Measurements from ENCODE around the gene NAT10.
A peak's percentile ranks its signal among the peaks of the same experiment; 100 is the strongest.
"Not testable (repeated sequence)": the region's sequence is repeated elsewhere in the genome, so short reads cannot be mapped to it uniquely, and the experiment has no call there.

The NAT10 gene

DNA sequence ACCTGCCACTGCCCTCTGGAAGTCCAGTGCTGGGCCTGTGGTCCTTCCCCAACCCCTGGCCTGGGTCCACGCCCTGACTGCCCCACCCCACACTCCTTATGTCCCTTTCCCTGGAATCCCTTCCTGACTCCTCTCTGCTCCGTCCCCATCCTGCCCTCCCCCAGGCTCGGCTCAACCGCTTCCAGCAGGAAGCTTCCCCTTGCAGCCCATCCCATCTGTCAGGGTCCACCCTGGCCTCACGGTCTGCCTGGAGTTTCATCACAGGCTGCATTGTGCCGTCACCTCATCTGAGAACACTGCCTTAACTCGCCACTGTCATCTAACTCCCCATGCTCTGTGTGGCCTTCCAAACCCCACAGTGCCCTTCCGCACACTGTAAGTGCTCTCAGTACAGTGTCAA, 64.3 kb downstream of the NAT10 start:
- DNase-seq, result no peak

DNA sequence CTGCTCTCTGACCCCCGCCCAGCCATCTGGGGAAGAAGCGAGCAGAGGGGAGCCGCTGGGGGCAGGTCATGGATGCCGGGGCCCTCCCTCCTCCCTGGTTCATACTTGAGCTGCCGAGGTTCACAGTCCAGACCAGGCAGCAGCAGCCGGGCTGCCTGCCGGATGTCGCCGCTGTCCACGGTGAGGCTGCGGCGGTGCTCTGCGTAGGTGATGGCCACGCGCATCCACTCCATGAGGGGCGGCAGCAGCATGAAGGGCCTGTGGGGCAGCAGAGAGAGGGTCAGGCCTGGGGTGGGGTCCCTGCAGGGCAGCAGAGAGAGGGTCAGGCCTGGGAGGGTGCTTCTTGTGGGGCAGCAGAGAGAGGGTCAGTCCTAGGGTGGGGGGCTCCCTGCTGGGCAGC, 67.6 kb downstream of the NAT10 start:
- DNase-seq, result no peak

- peak; percentile 38 to 39 for DNase-seq
These were observed 69.1 kb downstream of the NAT10 start for GRCh38 chr11:34174412-34175041.

DNA sequence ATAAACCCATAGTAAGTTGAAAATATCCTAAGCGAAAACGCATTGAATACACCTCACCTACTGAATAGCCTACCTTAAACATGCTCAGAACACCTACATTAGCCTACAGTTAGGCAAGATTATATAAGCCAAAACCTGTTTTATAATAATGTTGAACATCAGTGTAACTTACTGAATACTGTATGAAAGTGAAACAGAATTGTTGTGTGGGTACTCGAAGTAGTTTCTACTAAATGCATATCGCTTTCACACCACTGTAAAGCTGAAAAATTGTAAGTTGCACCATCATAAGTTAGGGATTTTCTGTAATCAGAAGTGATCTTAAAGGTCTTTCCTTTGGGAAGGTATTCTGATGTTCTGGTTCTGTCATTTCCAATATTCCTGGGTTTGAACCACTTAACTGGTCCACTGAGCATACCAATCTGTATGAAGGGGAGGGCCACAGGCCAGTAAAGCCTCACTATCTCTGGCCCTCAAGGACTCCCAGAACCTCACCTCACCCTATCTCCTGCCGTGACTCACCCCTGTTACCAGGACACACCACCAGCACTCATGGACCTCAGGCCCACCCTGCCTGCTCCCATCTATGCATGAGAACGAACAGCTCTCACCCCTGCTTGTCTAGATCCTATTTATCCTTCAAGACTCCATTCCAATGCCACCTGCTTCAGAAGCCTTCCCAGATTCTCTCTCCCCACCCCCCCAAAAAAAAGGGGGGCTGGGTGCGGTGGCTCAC, 70.0 kb downstream of the NAT10 start:
- DNase-seq, result no peak

DNA sequence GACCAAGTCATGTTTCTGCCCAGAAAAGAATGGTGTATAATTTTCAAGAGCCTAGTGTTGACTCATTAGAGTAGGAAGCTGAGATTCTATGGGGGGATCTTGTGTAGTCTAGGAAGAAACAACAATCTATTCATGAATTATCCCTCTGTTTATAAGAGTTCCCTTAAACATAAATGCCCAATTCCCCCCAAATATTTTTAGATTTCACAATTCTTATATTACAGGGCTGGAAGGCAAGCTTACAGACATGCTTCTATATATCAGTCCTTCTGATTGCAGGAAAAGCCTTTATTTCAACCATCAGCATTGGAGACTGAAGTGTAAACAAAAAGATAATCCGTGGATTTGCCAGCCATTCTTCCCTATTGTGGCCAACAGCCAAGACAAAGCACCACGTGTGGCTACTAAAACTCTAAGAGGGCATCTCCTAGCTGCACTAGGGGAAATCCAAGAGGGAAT, 71.4 kb downstream of the NAT10 start:
- DNase-seq, result no peak

DNA sequence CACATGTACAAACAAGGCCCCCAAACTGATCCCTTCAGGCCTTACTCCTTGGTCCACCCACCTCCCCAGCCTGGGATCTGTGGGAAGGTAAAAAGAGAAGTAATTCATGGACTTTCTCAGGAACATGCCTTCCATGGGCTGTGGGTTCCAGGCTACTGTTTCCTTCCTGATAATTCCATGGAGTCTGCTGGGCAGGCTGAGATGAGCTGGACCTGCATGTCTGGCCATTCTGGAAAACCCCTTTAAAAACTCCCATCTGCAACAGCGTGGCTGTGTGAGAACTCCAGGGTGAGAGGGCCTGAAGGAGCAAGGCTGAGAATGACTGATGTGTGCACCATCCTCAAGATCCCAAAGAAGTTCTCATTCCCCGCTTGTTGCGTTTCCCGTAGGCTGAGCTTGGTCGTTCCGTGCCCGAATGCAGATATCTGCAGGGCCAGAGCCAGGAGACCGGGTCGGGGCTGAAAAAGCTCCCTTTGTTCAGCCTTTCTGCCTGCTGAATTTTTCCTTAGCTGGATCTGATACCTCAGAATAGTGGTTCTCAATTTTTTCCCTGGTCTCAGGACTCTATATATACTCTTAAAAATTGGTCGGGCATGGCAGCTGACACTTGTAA, 72.9 kb downstream of the NAT10 start:
- DNase-seq, result no peak

DNA sequence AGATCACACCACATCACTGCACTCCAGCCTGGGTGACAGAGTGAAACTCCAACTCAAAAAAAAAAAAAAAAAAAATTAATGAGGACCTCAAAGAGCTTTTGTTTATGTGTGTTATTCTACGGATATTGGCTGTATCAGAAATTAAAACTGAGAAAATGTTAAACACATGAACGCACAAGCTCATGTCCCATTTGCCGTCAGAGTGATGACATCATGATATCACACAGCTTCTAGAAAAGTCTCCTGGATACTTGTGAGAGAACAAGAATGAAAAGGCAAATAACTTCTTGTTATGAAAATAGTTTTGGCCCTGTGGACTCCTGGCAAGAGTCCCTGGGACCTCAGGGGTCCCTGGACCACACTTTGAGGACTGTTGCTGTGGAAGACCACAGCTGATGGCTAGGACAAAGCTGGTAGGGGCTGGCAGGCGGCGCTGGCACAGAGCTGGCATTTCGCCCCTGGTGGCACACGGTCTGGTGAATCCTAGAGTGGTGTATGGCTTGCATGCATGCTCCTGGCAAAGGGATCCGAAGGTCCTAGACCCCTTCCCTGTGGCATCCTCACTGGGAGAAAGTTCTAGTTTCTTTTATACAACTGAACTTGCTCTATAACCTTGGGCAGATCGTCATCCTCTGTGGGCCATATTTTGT, 73.7 kb downstream of the NAT10 start:
- no peak for DNase-seq

- no peak for DNase-seq
These were observed 74.8 kb downstream of the NAT10 start for GRCh38 chr11:34180040-34180813.

DNA sequence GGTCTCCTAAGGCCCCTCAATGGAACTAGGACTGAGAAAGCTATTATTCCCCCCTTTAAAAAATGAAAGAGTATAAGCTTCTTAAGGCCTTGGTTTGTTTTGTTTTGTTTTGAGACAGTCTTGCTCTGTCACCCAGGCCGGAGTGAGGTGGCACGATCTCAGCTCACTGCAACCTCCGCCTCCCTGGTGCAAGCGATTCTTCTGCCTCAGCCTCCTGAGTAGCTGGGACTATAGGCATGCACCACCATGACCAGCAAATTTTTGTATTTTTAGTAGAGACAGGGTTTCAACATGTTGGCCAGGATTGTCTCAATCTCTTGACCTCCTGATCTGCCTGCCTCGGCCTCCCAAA, 75.4 kb downstream of the NAT10 start:
- not testable (repeated sequence) for DNase-seq

DNA sequence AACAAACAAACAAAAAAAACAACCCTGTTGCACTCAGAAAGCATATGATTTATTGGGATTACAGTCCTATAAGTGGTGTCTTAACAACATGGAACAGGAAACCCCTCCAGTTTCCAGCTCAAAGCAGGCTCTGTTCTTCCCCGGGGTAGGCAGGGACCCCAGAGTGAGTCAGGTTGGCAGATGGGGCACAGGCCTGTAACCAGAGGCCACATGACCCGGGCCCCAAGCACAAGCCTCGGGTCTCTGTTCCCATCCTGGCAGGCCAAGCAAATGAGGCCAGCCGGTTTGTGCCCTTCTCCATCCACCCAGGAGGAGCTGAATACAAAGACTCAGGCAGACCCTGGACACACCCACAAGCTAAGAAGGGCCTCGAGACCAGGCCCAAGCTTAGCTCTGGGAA, 75.8 kb downstream of the NAT10 start:
- DNase-seq, result no peak

GRCh38 chr11:34181856-34182405, 76.5 kb downstream of the NAT10 start:
- DNase-seq, result no peak

- no peak for DNase-seq
These were observed 77.0 kb downstream of the NAT10 start for GRCh38 chr11:34182425-34182824.

DNA sequence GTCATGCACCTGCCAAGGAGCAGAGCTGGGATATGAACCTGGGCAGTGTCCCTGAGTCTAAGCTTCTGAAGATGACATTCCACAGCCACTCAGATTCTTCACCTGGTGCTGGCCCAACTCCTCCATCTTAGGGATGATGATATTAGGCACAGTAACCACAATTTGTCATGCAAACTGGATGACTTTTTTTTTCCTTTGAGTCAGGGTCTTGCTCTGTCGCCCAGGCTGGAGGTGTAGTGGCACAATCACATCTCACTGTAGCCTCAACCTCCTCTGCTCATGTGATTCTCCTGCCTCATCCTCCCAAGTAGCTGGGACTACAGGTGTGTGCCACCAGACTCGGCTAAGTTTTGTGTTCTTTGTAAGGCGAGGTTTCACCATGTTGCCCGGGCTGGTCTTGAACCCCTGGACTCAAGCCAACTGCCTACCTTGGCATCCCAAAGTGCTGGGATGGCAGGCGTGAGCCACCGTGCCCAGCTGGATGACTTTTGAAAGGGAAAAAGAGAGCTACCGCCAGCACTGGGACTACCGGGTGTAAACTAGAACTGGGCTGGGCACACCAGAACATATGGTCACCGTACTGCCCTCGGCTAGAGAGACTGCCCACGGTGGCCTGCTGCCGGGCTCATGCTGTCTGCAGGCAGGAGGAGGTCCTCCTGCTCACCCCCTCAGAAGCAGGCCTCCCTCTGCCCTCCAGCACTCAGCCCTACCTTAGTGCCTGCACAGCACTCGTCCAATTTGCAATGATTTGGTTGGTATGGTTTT, 77.7 kb downstream of the NAT10 start:
- DNase-seq, result no peak

GRCh38 chr11:34183848-34184391, 78.5 kb downstream of the NAT10 start:
- no peak for DNase-seq

GRCh38 chr11:34184505-34185015, 79.1 kb downstream of the NAT10 start:
- no peak for DNase-seq

- DNase-seq, result no peak
These were observed 80.8 kb downstream of the NAT10 start for GRCh38 chr11:34185926-34186841.

DNA sequence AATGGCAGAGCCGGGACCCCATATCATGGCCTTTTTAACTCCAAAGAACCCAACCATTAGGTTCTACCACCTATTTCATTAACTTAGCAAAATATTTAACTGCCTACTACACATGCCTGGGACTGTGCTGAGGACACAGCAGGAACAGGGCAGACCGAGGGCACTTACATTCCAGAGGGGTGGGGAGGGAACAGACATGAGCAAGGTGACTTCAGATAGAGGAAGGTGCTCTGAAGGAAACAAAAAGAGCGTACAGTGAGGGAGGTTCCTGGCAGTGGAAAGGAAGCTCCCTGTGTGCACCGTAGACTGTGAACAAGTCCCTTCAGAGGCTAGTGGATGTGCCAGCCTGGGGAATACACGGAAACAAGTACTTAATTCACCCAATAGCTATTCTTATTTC, 82.8 kb downstream of the NAT10 start:
- no peak for DNase-seq

DNA sequence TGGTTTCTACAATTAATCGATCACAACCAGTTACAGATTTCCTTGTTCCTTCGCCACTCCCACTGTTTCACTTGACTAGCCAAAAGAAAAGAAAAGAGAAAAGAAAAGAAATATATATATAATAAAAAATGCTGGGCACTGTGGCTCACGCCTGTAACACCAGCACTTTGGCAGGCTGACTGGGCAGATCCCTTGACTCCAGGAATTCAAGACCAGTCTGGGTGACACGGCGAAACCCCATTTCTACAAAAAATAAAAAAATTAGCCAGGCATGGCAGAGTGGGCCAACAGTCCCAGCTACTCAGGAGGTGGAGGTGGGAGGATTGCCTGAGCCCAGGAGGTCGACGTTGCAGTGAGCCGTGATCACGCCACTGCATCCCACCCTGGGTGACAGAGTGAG, 83.8 kb downstream of the NAT10 start:
- no peak for DNase-seq

DNA sequence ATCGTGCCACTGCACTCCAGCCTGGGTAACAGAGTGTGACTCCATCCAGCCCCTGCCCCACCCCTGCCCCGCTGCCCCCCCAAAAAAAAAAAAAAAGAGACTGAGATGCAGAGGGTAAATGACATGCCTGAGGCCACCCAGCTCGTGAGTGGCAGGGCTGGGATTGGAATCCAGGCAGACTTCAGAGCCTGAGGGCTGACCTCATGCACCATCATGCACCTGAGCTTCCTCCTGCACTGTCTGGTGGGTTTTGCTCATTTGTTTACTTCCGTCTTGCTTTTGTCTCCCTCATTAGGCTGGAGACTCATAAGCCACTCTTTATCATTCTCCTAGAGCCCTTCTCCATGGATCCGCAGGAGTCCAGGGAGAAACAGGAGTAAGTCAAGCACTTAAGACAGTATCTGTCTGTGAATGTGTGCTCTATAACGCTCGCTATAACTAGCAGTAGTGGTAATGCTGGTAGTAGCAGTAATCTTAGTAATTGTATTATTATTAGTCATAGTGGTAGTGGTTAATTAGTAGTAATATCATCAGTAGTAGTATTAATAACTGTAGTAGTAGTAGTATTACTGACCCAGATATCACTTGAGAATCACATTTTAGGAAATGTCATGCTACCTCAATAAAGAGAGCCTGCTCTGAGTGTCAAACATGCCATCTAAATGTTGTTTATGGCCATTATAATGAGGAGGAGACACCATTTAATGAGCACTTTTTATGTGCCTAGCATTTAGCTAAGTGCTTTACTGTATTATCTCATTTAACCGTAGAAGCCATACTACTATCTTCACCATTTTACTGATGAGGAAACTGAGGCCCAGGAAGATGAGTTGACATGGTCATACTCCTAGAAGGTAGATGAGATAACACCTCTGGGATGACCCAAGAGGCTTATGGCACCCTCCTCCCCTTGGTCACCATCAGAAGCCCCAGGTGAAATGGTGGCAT, 85.0 kb downstream of the NAT10 start:
- DNase-seq, result no peak
